ENCODE data around the gene PLCD1. TPM values are rescaled to one million over a fixed set of nuclear protein-coding genes. Genes with fewer than 3 reads are reported as not detected.

PLCD1 gene
- polyA plus RNA-seq, 1 of the 3 experiments (the other 2 are of a cell fraction): 20.2 TPM

DNA sequence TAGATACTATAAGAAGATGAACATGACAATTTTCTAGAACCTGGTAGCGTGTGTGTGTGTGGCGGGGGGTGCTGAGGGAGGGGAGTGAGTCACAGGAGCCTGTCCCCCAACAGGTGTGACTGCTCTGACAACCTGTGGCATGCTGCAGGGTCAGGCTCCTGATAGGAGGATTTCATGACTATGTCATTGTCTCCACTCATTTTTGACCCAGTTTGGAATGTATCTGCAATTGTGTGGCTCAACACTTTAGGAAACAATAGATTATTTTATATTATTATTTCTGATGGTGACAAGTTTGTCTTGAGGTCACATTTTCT, 48.1 kb downstream of the PLCD1 start:
- no peak for TF ChIP-seq FOXM1 (IDR thresholded peaks at IDR 0.05; ENCODE audit: low read depth)
- no peak for TF ChIP-seq TCF12 (IDR thresholded peaks at IDR 0.05)
- TF ChIP-seq MXI1 (IDR thresholded peaks at IDR 0.05; ENCODE audit: low read depth, low read length): no peak
- TF ChIP-seq PBX3 (IDR thresholded peaks at IDR 0.05): no peak
- no peak for TF ChIP-seq SMC3 (IDR thresholded peaks at IDR 0.05; ENCODE audit: low read depth, low read length)
- TF ChIP-seq, protein P1, sequence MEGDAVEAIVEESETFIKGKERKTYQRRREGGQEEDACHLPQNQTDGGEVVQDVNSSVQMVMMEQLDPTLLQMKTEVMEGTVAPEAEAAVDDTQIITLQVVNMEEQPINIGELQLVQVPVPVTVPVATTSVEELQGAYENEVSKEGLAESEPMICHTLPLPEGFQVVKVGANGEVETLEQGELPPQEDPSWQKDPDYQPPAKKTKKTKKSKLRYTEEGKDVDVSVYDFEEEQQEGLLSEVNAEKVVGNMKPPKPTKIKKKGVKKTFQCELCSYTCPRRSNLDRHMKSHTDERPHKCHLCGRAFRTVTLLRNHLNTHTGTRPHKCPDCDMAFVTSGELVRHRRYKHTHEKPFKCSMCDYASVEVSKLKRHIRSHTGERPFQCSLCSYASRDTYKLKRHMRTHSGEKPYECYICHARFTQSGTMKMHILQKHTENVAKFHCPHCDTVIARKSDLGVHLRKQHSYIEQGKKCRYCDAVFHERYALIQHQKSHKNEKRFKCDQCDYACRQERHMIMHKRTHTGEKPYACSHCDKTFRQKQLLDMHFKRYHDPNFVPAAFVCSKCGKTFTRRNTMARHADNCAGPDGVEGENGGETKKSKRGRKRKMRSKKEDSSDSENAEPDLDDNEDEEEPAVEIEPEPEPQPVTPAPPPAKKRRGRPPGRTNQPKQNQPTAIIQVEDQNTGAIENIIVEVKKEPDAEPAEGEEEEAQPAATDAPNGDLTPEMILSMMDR (IDR thresholded peaks at IDR 0.05): no peak
- no peak for TF ChIP-seq GABPA (IDR thresholded peaks at IDR 0.05; ENCODE audit: low read depth)
- TF ChIP-seq POLR2AphosphoS5 (IDR thresholded peaks at IDR 0.05; ENCODE audit: low read depth, low read length): no peak
- TF ChIP-seq NRF1 (IDR thresholded peaks at IDR 0.05; ENCODE audit: low read depth, low read length): no peak
- TF ChIP-seq, protein P2, sequence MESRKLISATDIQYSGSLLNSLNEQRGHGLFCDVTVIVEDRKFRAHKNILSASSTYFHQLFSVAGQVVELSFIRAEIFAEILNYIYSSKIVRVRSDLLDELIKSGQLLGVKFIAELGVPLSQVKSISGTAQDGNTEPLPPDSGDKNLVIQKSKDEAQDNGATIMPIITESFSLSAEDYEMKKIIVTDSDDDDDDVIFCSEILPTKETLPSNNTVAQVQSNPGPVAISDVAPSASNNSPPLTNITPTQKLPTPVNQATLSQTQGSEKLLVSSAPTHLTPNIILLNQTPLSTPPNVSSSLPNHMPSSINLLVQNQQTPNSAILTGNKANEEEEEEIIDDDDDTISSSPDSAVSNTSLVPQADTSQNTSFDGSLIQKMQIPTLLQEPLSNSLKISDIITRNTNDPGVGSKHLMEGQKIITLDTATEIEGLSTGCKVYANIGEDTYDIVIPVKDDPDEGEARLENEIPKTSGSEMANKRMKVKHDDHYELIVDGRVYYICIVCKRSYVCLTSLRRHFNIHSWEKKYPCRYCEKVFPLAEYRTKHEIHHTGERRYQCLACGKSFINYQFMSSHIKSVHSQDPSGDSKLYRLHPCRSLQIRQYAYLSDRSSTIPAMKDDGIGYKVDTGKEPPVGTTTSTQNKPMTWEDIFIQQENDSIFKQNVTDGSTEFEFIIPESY (IDR thresholded peaks at IDR 0.05; ENCODE audit: borderline replicate concordance, low read depth): no peak
- no peak for TF ChIP-seq USF2 (IDR thresholded peaks at IDR 0.05; ENCODE audit: borderline replicate concordance, low read depth, low read length)
- no peak for TF ChIP-seq MEF2A (IDR thresholded peaks at IDR 0.05; ENCODE audit: borderline replicate concordance, low read depth)
- TF ChIP-seq, protein P3, sequence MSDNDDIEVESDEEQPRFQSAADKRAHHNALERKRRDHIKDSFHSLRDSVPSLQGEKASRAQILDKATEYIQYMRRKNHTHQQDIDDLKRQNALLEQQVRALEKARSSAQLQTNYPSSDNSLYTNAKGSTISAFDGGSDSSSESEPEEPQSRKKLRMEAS (IDR thresholded peaks at IDR 0.05; ENCODE audit: low read depth): no peak
- no peak for TF ChIP-seq USF1 (IDR thresholded peaks at IDR 0.05; ENCODE audit: borderline replicate concordance, low read depth)
- no peak for TF ChIP-seq YY1 (IDR thresholded peaks at IDR 0.05; ENCODE audit: low read depth)
- TF ChIP-seq EP300 (IDR thresholded peaks at IDR 0.05; ENCODE audit: borderline replicate concordance in 1 of 2, low read depth in 1 of 2, low read length in 1 of 2): no peak
- TF ChIP-seq NFIC (IDR thresholded peaks at IDR 0.05; ENCODE audit: borderline replicate concordance): no peak
- no peak for TF ChIP-seq IRF3 (IDR thresholded peaks at IDR 0.05; ENCODE audit: low read depth, low read length)
- no peak for TF ChIP-seq RCOR1 (IDR thresholded peaks at IDR 0.05; ENCODE audit: low read length)
- no peak for TF ChIP-seq RXRA (IDR thresholded peaks at IDR 0.05; ENCODE audit: borderline replicate concordance, low read depth)

More for the DNA sequence above, 48.1 kb downstream of the PLCD1 start:
- DNase-seq: no peak
- H3K4me1 ChIP-seq (ENCODE audit: control insufficient read depth in 1 of 2, insufficient read depth in 2 of 2, low read depth in 1 of 2, low read length in 1 of 2): no peaks in the 10 kb centered on the region; a peak in 1 of 4 replicates
- H3K79me2 ChIP-seq (ENCODE audit: insufficient read depth): no peaks in the 10 kb centered on the region
- no peak overlapping the region for H3K9ac ChIP-seq
- no peaks in the 10 kb centered on the region for H3K9me3 ChIP-seq
- WGBS (ENCODE audit: low lambda C conversion rate): 96% methylated on average over 2 of the region's 2 CpGs
- H2AFZ ChIP-seq (ENCODE audit: low read depth): no peak overlapping the region
- H3F3A ChIP-seq (replicated peaks; ENCODE audit: insufficient read depth): no peaks in the 10 kb centered on the region
- peaks cover 35 to 58% of the 10 kb centered on the region in 2 experiments for H3K36me3 ChIP-seq (replicated peaks in 1 of 2; ENCODE audit: control insufficient read depth in 1 of 2, insufficient read depth in 2 of 2, low read length in 1 of 2)
- POLR2A ChIA-PET: interaction anchor here (0.6 kb wide), 1 partner anchor 119 kb away, joined by 3 read pairs; the partner anchor contains the start of gene CTDSPL
- no peak overlapping the region for H3K27ac ChIP-seq (ENCODE audit: low read depth in 2 of 2, low read length in 1 of 2)
- no peak overlapping the region for H3K4me2 ChIP-seq
- no peak overlapping the region for H3K4me3 ChIP-seq (ENCODE audit: low read depth in 2 of 2, low read length in 1 of 2)
- CTCF ChIA-PET: interaction anchor here (1.1 to 6.8 kb wide), 5 partner anchors 13 to 126 kb away, joined by 3 to 33 read pairs (median 8); no protein-coding TSS in a partner anchor
- H3K9me2 ChIP-seq: no peaks in the 10 kb centered on the region
- no peaks in the 10 kb centered on the region for H3K27me3 ChIP-seq (ENCODE audit: insufficient read depth)
- H4K20me1 ChIP-seq (ENCODE audit: insufficient read depth): no peaks in the 10 kb centered on the region
